ENCODE measurements around the gene STARD3. TPM values are rescaled to one million over a fixed set of nuclear protein-coding genes. Genes with fewer than 3 reads are reported as not detected.

STARD3 gene
- total RNA-seq, 1 donor from 2014 or later = 40.7 TPM

DNA sequence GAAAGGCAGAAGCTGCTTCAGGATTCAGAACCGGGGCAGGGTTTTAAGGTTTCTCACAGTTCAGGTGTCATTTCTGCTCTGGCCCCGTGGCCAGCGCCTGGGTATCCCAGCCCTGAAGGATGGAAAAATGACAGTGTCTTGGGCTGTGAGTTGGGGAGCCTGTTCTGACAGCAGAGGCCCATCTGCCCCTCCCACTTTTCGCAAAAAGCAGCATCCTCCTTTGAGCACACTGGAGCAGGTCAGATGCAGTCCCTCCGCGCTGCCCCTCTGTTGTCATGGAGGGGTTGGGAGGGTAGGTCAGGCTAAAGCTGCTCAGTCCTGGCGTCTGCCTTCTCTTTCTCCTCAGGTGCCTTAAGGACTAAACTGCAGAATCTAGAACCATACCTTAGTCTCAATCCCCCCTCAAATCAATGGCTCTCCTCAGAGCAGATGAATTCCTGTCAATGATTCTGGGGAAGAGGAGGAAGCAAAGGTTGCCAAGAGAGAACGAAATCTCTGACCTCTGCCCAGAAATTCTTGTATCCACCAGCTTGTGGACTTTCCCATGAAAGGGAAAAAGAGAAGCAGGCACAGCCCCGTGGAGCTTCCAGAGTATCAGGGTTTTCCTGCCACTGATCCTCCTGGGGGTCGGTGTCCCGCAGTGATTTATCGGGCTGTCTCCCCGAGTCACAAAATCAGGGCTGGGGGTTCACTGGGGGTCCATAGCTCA lies 36.5 kb upstream of the STARD3 start:
- TF ChIP-seq, protein P1, sequence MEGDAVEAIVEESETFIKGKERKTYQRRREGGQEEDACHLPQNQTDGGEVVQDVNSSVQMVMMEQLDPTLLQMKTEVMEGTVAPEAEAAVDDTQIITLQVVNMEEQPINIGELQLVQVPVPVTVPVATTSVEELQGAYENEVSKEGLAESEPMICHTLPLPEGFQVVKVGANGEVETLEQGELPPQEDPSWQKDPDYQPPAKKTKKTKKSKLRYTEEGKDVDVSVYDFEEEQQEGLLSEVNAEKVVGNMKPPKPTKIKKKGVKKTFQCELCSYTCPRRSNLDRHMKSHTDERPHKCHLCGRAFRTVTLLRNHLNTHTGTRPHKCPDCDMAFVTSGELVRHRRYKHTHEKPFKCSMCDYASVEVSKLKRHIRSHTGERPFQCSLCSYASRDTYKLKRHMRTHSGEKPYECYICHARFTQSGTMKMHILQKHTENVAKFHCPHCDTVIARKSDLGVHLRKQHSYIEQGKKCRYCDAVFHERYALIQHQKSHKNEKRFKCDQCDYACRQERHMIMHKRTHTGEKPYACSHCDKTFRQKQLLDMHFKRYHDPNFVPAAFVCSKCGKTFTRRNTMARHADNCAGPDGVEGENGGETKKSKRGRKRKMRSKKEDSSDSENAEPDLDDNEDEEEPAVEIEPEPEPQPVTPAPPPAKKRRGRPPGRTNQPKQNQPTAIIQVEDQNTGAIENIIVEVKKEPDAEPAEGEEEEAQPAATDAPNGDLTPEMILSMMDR (conservative IDR thresholded peaks at IDR 0.05; ENCODE audit: low read depth, low read length) = no peak
- no peak overlapping the region for H3K4me3 ChIP-seq (ENCODE audit: low read depth, low read length)
- no peak for DNase-seq (ENCODE audit: low read depth)

DNA sequence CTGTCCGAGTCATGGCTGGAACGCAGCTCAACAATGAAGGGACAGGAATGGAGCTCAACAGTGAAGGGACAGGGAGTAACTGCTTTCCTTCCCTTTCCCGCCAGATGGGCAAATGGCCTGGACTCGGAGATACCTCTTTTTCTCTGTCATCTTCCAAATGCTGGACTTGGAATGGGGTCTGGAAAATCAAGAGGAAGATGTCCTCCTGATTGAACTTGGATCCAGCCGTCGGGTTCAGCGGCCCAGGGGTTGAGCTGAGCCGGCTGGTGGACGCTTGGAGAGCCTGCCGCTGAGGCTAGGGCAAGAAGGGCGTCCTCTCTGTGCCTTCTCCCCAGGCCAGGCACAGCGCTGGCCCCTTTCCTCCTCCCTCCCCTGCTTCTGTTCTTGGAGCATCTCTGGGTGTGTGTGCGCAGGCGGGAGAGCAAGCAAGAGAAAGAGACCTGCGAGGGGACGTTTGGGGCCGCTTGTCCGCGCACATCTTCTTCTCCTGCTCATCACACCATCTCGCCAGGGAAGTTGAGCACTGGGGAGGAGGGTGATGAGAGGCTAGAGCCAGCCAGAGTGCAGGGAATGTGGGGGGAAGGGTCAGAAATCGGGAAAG lies 35.8 kb upstream of the STARD3 start:
- H3K4me3 ChIP-seq (ENCODE audit: low read depth, low read length) = no peak overlapping the region
- DNase-seq (ENCODE audit: low read depth) = no peak
- TF ChIP-seq, protein P1 (conservative IDR thresholded peaks at IDR 0.05; ENCODE audit: low read depth, low read length) = no peak

GRCh38 chr17:39601758-39602532 lies 35.0 kb upstream of the STARD3 start:
- H3K4me3 ChIP-seq (ENCODE audit: low read depth, low read length) = no peak overlapping the region
- TF ChIP-seq, protein P1 (conservative IDR thresholded peaks at IDR 0.05; ENCODE audit: low read depth, low read length) = no peak
- DNase-seq (ENCODE audit: low read depth) = no peak

DNA sequence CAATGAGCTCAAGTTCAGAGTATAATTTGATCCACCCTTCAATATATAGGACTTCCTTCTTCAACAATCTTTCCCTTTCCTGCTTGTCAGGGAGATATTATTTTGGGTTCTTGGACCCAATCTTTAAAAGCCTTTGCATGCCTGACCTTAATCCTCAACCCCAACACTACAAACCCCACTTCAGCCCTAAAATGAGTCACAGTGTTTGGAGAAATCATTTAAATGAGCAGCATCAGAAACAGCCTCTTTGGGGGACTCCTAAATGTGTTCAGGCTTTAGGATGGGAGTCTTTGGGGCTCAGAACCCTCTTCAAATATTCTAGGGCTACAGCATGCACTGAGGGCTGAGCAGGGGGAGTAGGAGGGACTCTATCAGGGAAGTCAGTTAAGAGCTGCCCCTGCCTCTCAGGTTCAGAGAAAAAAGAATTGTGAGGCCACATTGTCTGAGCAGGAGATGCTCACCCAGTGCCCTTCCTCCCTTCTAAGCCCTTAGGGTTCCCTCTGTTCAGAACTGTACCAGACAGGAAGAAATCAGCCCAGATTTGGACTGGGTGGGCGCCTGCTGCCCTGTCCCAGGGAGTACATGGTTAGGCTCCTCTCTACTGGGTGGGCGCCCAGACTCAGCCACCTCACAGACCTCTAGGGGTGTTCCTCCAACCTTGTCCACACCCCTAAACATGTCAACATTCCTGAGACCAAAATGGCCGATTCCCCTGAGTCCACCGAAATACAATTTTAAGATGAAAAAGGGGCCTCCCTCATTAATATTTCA lies 34.2 kb upstream of the STARD3 start:
- no peak for DNase-seq (ENCODE audit: low read depth)
- TF ChIP-seq, protein P1 (conservative IDR thresholded peaks at IDR 0.05; ENCODE audit: low read depth, low read length) = no peak
- no peak overlapping the region for H3K4me3 ChIP-seq (ENCODE audit: low read depth, low read length)

GRCh38 chr17:39603304-39604016 lies 33.5 kb upstream of the STARD3 start:
- H3K4me3 ChIP-seq (ENCODE audit: low read depth, low read length) = no peak overlapping the region
- TF ChIP-seq, protein P1 (conservative IDR thresholded peaks at IDR 0.05; ENCODE audit: low read depth, low read length) = no peak

DNA sequence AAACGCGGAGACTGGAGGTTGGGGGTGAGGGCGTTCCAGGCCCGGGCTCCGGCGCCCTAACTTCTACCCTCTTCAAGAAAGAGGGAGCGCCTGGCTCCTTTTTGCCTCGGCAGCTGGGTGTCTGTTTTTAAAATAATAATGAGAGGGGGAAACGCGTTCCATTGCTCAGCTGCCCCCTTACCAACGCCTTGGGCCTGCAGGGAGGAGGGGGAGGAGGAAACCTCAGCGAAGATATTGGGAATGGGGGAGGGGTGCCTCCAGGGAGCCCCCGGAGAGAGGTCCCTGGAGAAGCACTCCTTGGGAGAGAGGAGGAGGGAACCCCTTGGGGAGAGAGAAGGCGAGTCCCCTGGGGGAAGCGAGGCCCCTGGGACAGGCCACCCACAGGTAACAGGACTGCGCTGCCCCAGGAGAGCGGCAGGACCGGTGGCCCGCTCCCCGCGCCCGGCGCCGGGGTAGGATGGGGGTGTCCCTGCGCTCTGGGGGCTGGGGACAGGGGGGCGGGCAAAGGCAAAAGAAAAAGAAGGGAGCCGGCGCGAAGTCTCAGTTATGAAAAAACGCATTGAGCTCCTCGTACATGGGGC lies 31.9 kb upstream of the STARD3 start:
- H3K4me3 ChIP-seq (ENCODE audit: low read depth, low read length) = no peak overlapping the region
- TF ChIP-seq, protein P1 (conservative IDR thresholded peaks at IDR 0.05; ENCODE audit: low read depth, low read length) = no peak
- no peak for DNase-seq (ENCODE audit: low read depth)

More at GRCh38 chr17:39603304-39604016, 33.5 kb upstream of the STARD3 start:
- DNase-seq (ENCODE audit: low read depth) = no peak

All from epithelial cell of proximal tubule (primary cell).